ENCODE data around the gene KIF14. TPM values are rescaled to one million over a fixed set of nuclear protein-coding genes. Genes with fewer than 3 reads are reported as not detected.

Gene KIF14
- total RNA-seq, 2 experiments from 2014 or later, result 28.3 to 30.3 TPM

Other genes starting within 250 kb of the KIF14 start
- 10 to 100 TPM; 13.5 to 13.7 TPM for gene ZNF281, start 210.7 kb downstream of the KIF14 start, total RNA-seq
- gene DDX59, start 49.2 kb upstream of the KIF14 start, total RNA-seq, result 10 to 100 TPM; 32.1 to 34.0 TPM
- under 1 TPM; 0.65 to 0.78 TPM for gene CAMSAP2, start 118.1 kb upstream of the KIF14 start, total RNA-seq

All from activated CD4-positive, alpha-beta memory T cell treated with anti-CD3 and anti-CD28 coated beads, Interleukin-2, amount 10 ng/mL, durations not matched to agents 7 days and 5 days (primary cell).